Measurements from ENCODE around the gene SLC24A4.

DNA sequence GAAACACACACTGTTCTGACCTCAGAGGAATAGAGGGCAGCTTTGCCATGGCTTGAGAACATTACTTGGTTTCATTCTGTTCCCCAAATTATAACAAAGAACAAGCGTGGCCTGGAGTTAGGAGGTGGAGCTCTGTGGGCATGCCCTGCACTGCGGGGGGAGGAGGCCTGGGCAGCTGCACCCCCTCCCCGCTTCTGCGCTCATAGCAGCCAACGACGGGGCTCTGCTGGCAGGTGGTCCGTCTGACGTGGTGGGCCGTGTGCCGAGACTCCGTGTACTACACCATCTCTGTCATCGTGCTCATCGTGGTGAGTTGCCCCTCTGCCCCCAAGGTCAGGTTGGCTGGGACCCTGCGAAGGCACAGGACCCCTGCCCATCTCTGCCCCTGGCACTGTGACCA, 120.2 kb downstream of the SLC24A4 start:
- TF ChIP-seq, protein P1, sequence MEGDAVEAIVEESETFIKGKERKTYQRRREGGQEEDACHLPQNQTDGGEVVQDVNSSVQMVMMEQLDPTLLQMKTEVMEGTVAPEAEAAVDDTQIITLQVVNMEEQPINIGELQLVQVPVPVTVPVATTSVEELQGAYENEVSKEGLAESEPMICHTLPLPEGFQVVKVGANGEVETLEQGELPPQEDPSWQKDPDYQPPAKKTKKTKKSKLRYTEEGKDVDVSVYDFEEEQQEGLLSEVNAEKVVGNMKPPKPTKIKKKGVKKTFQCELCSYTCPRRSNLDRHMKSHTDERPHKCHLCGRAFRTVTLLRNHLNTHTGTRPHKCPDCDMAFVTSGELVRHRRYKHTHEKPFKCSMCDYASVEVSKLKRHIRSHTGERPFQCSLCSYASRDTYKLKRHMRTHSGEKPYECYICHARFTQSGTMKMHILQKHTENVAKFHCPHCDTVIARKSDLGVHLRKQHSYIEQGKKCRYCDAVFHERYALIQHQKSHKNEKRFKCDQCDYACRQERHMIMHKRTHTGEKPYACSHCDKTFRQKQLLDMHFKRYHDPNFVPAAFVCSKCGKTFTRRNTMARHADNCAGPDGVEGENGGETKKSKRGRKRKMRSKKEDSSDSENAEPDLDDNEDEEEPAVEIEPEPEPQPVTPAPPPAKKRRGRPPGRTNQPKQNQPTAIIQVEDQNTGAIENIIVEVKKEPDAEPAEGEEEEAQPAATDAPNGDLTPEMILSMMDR (IDR thresholded peaks at IDR 0.05; ENCODE audit: insufficient read depth, low read length, poor library complexity, severe bottlenecking) = no peak
- TF ChIP-seq EZH2phosphoT487 (conservative IDR thresholded peaks at IDR 0.05; ENCODE audit: low read length) = no peak
